GM23248 (cell line): ENCODE data around the gene NTPCR.

Source experiments
- EZH2 ChIP-seq: fragments of 200-600 bp; sonication (generic); IDR thresholded peaks from 2 replicates; pipeline ENCODE4 v1.6.1; 2018; ENCODE audit warnings: antibody characterized with exemption, mild to moderate bottlenecking; ENCODE audit not compliant: insufficient read depth, poor library complexity, severe bottlenecking
- EZH2phosphoT487 ChIP-seq: fragments of 200-600 bp; sonication (generic); IDR thresholded peaks from 2 replicates; pipeline ENCODE4 v1.6.1; 2018; ENCODE audit warnings: antibody characterized with exemption, moderate library complexity, mild to moderate bottlenecking, low read depth; ENCODE audit not compliant: insufficient read depth

DNA sequence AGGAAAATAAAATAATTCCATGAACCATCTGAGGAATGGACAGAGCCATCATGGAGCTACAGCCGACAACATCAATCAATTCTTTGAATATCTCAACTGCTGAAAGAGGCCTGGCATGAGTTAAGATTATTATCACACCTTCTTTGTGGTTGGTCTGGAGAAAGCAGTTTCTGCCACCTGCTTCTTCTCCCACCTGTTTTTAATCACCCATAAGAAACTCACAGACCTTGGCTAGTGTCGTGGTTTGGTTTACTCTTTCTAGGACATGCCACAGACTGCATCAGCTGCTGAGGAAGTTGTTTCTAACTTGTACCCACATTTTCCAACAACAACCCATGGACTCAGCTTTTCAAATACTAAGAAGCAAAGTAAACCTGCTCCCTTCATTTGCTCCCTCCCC, 65.6 kb downstream of the NTPCR start:
- no peak for TF ChIP-seq EZH2phosphoT487
- no peak for TF ChIP-seq EZH2
